ENCODE data around the gene VEGFB. TPM values are rescaled to one million over a fixed set of nuclear protein-coding genes. Genes with fewer than 3 reads are reported as not detected.

Gene VEGFB
- total and polyA plus RNA-seq, 2 donors (not counting 3 experiments of a cell fraction or from before 2014, with no cell fraction given) = 19.3 to 98.1 TPM

- Histone ChIP-seq H3K4me3 (replicated peaks in 1 of 3; ENCODE audit: insufficient read depth in 1 of 3, low read depth in 1 of 3, low read length in 3 of 3) (no peak overlapping the region), H3K9ac (replicated peaks; ENCODE audit: extremely low read depth, insufficient read depth, low read length) (no peak overlapping the region), H3K4me2 (ENCODE audit: insufficient read depth, low read length) (no peak overlapping the region), H2AFZ (ENCODE audit: low read depth, low read length) (no peak overlapping the region), H3K27ac (ENCODE audit: insufficient read depth, low read depth, low read length) (no peak overlapping the region), H3K36me3 (ENCODE audit: control insufficient read depth in 2 of 2, extremely low read depth in 1 of 2, insufficient read depth in 2 of 2, low read length in 2 of 2) (peaks cover 2 to 16% of the 10 kb centered on the region in 2 experiments), H3K27me3 (ENCODE audit: control insufficient read depth in 2 of 2, insufficient read depth in 2 of 2, low read length in 2 of 2) (no peaks in the 10 kb centered on the region), H4K20me1 (replicated peaks; ENCODE audit: control insufficient read depth, extremely low read depth, insufficient read depth, low read length) (no peaks in the 10 kb centered on the region), H3K4me1 (ENCODE audit: control insufficient read depth, extremely low read depth, insufficient read depth, low read length) (peaks cover 4% of the 10 kb centered on the region), H3K9me1 (replicated peaks; ENCODE audit: control insufficient read depth, extremely low read depth, insufficient read depth, low read length) (no peaks in the 10 kb centered on the region), H3K79me2 (ENCODE audit: control insufficient read depth, insufficient read depth, low read length) (no peaks in the 10 kb centered on the region), H3K9me3 (replicated peaks; ENCODE audit: control insufficient read depth, insufficient read depth, low read length) (no peaks in the 10 kb centered on the region)
- dilution Hi-C loops (cut with MboI; ENCODE audit: extremely low pct_ligation_motif_present, low sequenced_read_pairs) (no loop called here), intact Hi-C loops (cut with micrococcal nuclease) (no loop called here)
- no peak for FAIRE-seq
- TF ChIP-seq EZH2 (IDR thresholded peaks at IDR 0.05; ENCODE audit: borderline replicate concordance, low read depth, low read length, severe bottlenecking) (no peak), POLR2AphosphoS5 (IDR thresholded peaks at IDR 0.05; ENCODE audit: insufficient read depth, low read depth, low read length) (no peak), POLR2A (IDR thresholded peaks at IDR 0.05; ENCODE audit: low read depth, low read length) (no peak), MAX (IDR thresholded peaks at IDR 0.05; ENCODE audit: insufficient read depth, insufficient read length) (no peak), CTCF (IDR thresholded peaks at IDR 0.05; ENCODE audit: extremely low read depth in 1 of 2, insufficient read depth in 1 of 2, low read depth in 1 of 2, low read length in 2 of 2) (no peak), GATA2 (IDR thresholded peaks at IDR 0.05; ENCODE audit: insufficient read depth, insufficient read length, low read depth, low read length) (no peak), FOS (IDR thresholded peaks at IDR 0.05; ENCODE audit: borderline replicate concordance, insufficient read depth, low read length) (no peak), JUN (IDR thresholded peaks at IDR 0.05; ENCODE audit: borderline replicate concordance, insufficient read depth, insufficient read length, low read depth) (no peak)
- no TSS peak for BruUV-seq (replicated peaks)
- DNase-seq (ENCODE audit: low read depth, low spot score) = no peak
- CTCF ChIA-PET = interaction anchor here (1.3 to 4.4 kb wide), 2 partner anchors 25 to 79 kb away, joined by 3 to 20 read pairs; partner anchors contain the start of gene CATSPERZ
- POLR2A ChIA-PET = no interaction called here
Measured at GRCh38 chr11:64275841-64276240, 41.5 kb downstream of the VEGFB start.
